Measurements from ENCODE around the gene ALKBH8.
"Not testable (repeated sequence)": the region's sequence is repeated elsewhere in the genome, so short reads cannot be mapped to it uniquely, and the experiment has no call there.

GRCh38 chr11:107497371-107497770, 68.2 kb downstream of the ALKBH8 start:
- TF ChIP-seq EZH2 (IDR thresholded peaks at IDR 0.05; ENCODE audit: low read depth, low read length, severe bottlenecking); EP300 (IDR thresholded peaks at IDR 0.05; ENCODE audit: borderline replicate concordance in 1 of 2, low read depth in 2 of 2, low read length in 2 of 2); MAX (IDR thresholded peaks at IDR 0.05): not testable (repeated sequence)
